GM23248 (cell line): ENCODE data around the gene ATP2C2. TPM values are rescaled to one million over a fixed set of nuclear protein-coding genes. Genes with fewer than 3 reads are reported as not detected.

Experiments used
- DNase-seq: peaks from one replicate; pipeline ENCODE4 v3.0.0-alpha.2; 2015
- H2AFZ ChIP-seq: fragments of 200-600 bp; sonication (generic); 2 replicates; pipeline ENCODE4 v1.6.1; 2016; ENCODE audit warnings: antibody characterized with exemption
- H3F3A ChIP-seq: fragments of 200-600 bp; sonication (generic); 2 replicates; pipeline ENCODE4 v1.6.1; 2016; ENCODE audit warnings: mild to moderate bottlenecking, antibody characterized with exemption, mixed run types; ENCODE audit not compliant: insufficient read depth
- H3K27ac ChIP-seq: fragments of 200-600 bp; sonication (generic); 2 replicates; pipeline ENCODE4 v1.5.1; 2016; ENCODE audit warnings: mild to moderate bottlenecking
- H3K27me3 ChIP-seq: fragments of 200-600 bp; sonication (generic); replicated peaks from 2 replicates; pipeline ENCODE4 v1.6.1; 2016; ENCODE audit warnings: mild to moderate bottlenecking; ENCODE audit not compliant: insufficient read depth
- H3K36me3 ChIP-seq: fragments of 200-600 bp; sonication (generic); 2 replicates; pipeline ENCODE4 v1.6.1; 2016; ENCODE audit warnings: low read depth, mild to moderate bottlenecking
- H3K4me1 ChIP-seq: fragments of 200-600 bp; sonication (generic); 2 replicates; pipeline ENCODE4 v1.6.1; 2016; ENCODE audit warnings: mild to moderate bottlenecking; ENCODE audit not compliant: insufficient read depth
- H3K4me2 ChIP-seq: fragments of 200-600 bp; sonication (generic); one replicate; pipeline ENCODE4 v1.6.1; 2016; ENCODE audit warnings: mild to moderate bottlenecking; ENCODE audit not compliant: unreplicated experiment
- H3K4me3 ChIP-seq: fragments of 200-600 bp; sonication (generic); 2 replicates; pipeline ENCODE4 v1.5.1; 2016; ENCODE audit warnings: mild to moderate bottlenecking
- H3K79me2 ChIP-seq: fragments of 200-600 bp; sonication (generic); 2 replicates; pipeline ENCODE4 v1.6.1; 2016; ENCODE audit warnings: mild to moderate bottlenecking; ENCODE audit not compliant: insufficient read depth
- H3K9ac ChIP-seq: fragments of 200-600 bp; sonication (generic); 2 replicates; pipeline ENCODE4 v1.6.1; 2016; ENCODE audit warnings: mild to moderate bottlenecking
- H3K9me2 ChIP-seq: fragments of 200-600 bp; sonication (generic); 2 replicates; pipeline ENCODE4 v1.6.1; 2016; ENCODE audit warnings: mixed run types, mild to moderate bottlenecking, moderate library complexity; ENCODE audit not compliant: insufficient read depth
- H3K9me3 ChIP-seq: fragments of 200-600 bp; sonication (generic); one replicate; pipeline ENCODE4 v1.6.1; 2017; ENCODE audit warnings: low read depth
- H4K20me1 ChIP-seq: fragments of 200-600 bp; sonication (generic); 2 replicates; pipeline ENCODE4 v1.6.0; 2016; ENCODE audit not compliant: insufficient read depth
- EZH2 ChIP-seq: fragments of 200-600 bp; sonication (generic); IDR thresholded peaks from 2 replicates; pipeline ENCODE4 v1.6.1; 2018; ENCODE audit warnings: antibody characterized with exemption, mild to moderate bottlenecking; ENCODE audit not compliant: insufficient read depth, poor library complexity, severe bottlenecking
- EZH2phosphoT487 ChIP-seq: fragments of 200-600 bp; sonication (generic); IDR thresholded peaks from 2 replicates; pipeline ENCODE4 v1.6.1; 2018; ENCODE audit warnings: antibody characterized with exemption, moderate library complexity, mild to moderate bottlenecking, low read depth; ENCODE audit not compliant: insufficient read depth
- WGBS, 2 experiments: methylation state at CpG; one replicate each; pipeline ENCODE4 v1.1.6; 2015 to 2017; ENCODE audit warnings: low lambda C conversion rate in 2 of 2, low coverage in 1 of 2; ENCODE audit errors: missing lambda C conversion rate in 2 of 2; 5-methylcytosine and 5-hydroxymethylcytosine counted together
- in situ Hi-C: fragments of 300-500 bp; cut with MboI; formaldehyde crosslinking; loops from 2 replicates; pipeline ENCODE4 v1.15.0; 2020
- polyA plus RNA-seq: library from polyadenylated mRNA; unstranded; fragments of >200 nt; fragmentation: Nextera tagmentation; extraction: Ambion mirVana; gene quantifications from 2 replicates; pipeline ENCODE4 v1.2.1, GENCODE V29; 2016
- total RNA-seq: library from RNA; depleted of rRNA; stranded (reverse); fragments of >200 nt; shearing (Covaris generic); gene quantifications from 2 replicates; pipeline ENCODE4 v1.2.3, GENCODE V29; 2014

ATP2C2 gene
- total and polyA plus RNA-seq, 2 experiments from 2014 or later, result 0.84 TPM; not detected in 1

DNA sequence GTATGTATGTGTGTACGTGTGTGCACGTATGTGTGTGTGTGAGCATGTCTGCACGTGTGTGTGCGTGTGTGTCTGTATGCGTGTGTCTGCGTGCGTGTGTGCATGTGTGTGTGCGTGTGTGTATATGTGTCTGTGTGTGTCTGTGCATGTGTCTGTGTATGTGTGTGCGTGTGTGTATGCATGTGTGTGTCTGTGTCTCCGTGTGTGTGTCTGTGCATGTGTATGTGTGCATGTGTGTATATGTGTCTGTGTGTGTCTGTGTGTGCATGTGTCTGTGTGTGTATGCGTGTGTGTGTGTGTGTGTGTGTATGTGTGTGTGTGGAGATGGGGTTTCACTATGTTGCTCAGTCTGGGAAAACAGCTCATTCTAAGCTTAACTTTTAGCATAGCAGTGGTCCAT is 43.9 kb downstream of the ATP2C2 start:
- Histone ChIP-seq H3K4me3 (no peak overlapping the region), H3K9me2 (no peaks in the 10 kb centered on the region), H2AFZ (no peak overlapping the region), H3F3A (no peaks in the 10 kb centered on the region), H3K27me3 (peaks cover 30% of the 10 kb centered on the region), H3K79me2 (no peaks in the 10 kb centered on the region), H3K9ac (no peak overlapping the region), H3K4me1 (no peaks in the 10 kb centered on the region), H3K27ac (no peak overlapping the region), H3K4me2 (no peak overlapping the region), H4K20me1 (no peaks in the 10 kb centered on the region), H3K36me3 (no peaks in the 10 kb centered on the region), H3K9me3 (no peaks in the 10 kb centered on the region)
- TF ChIP-seq EZH2phosphoT487, result no peak
- no peak for TF ChIP-seq EZH2
- in situ Hi-C loops, result no loop called here
- DNase-seq, result no peak
- WGBS, 2 experiments, result 57 to 63% methylated on average over 10 to 11 of the region's 11 CpGs

DNA sequence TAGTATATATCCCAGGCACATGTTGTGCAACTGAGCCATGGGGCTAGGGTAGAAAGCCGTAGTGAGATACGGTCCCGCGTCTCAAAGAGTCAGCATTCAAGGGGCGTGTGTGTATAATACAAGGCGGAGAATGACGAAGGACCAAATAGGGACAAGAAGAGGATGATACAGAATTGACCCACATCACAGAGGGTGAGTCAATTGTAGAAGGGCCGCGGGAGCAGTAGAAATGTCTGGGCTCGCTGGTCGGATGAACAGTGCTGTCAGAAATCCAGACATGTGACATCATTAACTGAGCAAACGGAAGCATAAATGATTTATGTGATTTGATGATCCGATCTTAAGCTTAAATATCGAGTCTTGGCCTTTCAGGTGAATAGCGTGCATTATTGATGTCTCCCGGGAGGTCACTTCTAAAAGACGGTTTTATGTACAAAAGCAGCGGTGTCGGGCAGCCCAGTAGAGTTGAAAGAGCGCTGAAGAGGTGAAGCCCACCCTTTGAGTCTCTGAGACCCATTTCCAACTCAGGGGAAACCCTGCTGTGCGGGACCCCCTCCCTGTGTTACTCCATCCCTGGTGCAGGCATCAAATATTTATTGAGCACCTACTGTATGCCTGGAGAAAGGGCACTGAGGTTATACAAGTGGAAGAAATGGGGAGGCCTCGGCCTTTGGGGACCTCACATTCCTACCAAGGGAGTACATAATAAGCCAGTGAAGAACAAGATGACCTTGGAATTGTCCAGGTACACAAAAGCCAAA is 45.1 kb downstream of the ATP2C2 start:
- H3K79me2 ChIP-seq, result no peaks in the 10 kb centered on the region
- no peaks in the 10 kb centered on the region for H3K9me3 ChIP-seq
- H3F3A ChIP-seq, result no peaks in the 10 kb centered on the region
- WGBS, 2 experiments, result 70 to 71% methylated on average over 22 of the region's 22 CpGs
- no peak overlapping the region for H3K4me3 ChIP-seq
- in situ Hi-C loops, result no loop called here
- no peak overlapping the region for H3K27ac ChIP-seq
- no peak overlapping the region for H3K9ac ChIP-seq
- H3K4me1 ChIP-seq, result no peaks in the 10 kb centered on the region
- no peaks in the 10 kb centered on the region for H4K20me1 ChIP-seq
- H3K9me2 ChIP-seq, result no peaks in the 10 kb centered on the region
- H3K36me3 ChIP-seq, result no peaks in the 10 kb centered on the region
- no peak overlapping the region for H2AFZ ChIP-seq
- H3K4me2 ChIP-seq, result no peak overlapping the region
- DNase-seq, result no peak
- TF ChIP-seq EZH2phosphoT487 (no peak), EZH2 (no peak)
- H3K27me3 ChIP-seq, result peaks cover 28% of the 10 kb centered on the region

DNA sequence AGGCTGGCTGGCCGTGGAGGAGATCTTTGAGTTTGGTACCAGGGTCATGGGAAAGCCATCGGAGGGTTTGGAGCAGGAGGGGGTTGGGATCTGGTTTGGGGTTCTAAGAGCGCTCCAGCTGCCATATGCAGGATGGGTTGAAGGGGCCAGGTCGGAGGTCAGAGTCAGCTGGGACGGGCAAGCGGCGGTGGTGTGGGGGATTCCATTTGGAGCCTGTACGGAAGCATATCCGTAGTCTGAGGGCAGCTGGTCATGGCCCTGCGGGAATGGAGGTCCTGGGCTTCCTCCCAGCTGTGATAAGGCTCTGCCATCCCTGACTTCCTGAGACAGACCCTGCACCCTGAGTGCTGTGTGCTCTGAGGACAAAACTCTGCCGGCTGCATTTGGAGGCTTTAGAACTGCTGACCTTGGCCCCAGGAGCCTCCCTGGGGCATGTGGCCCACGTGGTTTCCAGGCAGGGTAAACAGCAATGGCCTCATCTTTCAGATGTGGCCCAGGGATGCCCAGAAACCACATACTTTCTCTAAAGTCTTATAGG is 46.5 kb downstream of the ATP2C2 start:
- H3K36me3 ChIP-seq, result no peaks in the 10 kb centered on the region
- no peaks in the 10 kb centered on the region for H3K4me1 ChIP-seq
- peaks cover 28% of the 10 kb centered on the region for H3K27me3 ChIP-seq
- no peaks in the 10 kb centered on the region for H4K20me1 ChIP-seq
- no peaks in the 10 kb centered on the region for H3F3A ChIP-seq
- H3K79me2 ChIP-seq, result no peaks in the 10 kb centered on the region
- in situ Hi-C loops, result no loop called here
- H3K9me2 ChIP-seq, result no peaks in the 10 kb centered on the region
- DNase-seq, result no peak
- H3K4me3 ChIP-seq, result no peak overlapping the region
- H3K4me2 ChIP-seq, result no peak overlapping the region
- H3K27ac ChIP-seq, result no peak overlapping the region
- no peak overlapping the region for H2AFZ ChIP-seq
- H3K9ac ChIP-seq, result no peak overlapping the region
- no peak for TF ChIP-seq EZH2phosphoT487
- TF ChIP-seq EZH2, result no peak
- 51 to 54% methylated on average over 11 of the region's 12 CpGs for WGBS, 2 experiments
- no peaks in the 10 kb centered on the region for H3K9me3 ChIP-seq

DNA sequence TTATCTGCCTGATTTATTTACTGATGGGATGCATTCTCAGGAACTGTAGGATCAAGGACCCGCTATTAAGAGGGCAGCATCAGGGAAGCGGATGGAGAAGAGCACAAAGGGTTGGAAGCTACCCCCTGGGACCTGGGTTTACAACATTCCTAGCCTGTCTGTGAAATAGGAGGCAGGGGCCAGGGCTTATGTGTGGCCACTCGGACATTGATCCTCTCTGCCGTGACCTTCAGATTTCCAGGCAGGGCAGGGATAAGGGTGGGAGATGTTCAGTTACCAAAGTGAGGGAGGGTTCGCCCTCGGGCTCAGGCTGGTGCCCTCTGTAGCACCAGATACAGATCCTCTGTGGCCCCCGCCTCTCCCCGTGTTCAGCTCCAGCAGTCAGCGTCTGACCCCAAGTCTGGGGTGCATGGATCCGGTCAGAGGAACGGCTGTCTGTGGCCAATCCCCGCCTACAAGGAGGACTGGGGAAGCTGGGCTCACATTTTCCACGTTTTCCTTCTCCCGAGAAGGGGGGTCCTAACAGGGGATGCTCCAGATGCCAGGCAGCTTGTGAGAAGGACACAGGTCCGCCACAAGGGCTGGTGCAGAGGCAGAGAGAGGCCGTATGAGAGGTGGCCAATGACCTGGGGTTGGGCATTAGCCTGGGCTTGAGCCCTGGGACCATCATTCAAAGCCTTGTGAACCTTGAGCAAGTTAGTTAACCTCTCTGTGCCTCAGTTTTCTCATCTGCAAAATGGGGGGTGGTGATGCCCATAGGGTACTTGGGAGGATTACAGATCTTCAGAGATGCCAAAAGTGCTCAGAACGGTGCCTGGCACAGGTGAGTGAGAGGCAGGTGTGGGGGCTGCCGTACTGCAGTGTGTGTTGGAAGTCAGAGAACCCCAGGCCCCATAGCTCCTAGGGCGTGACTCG is 48.3 kb downstream of the ATP2C2 start:
- H3K9ac ChIP-seq, result no peak overlapping the region
- H3K9me3 ChIP-seq, result no peaks in the 10 kb centered on the region
- no peaks in the 10 kb centered on the region for H3K9me2 ChIP-seq
- no peak for TF ChIP-seq EZH2phosphoT487
- in situ Hi-C loops, result no loop called here
- H3K27me3 ChIP-seq, result peaks cover 28% of the 10 kb centered on the region
- H3K79me2 ChIP-seq, result no peaks in the 10 kb centered on the region
- H3K36me3 ChIP-seq, result no peaks in the 10 kb centered on the region
- H3K4me2 ChIP-seq, result no peak overlapping the region
- H3K27ac ChIP-seq, result no peak overlapping the region
- no peak for DNase-seq
- no peak overlapping the region for H3K4me3 ChIP-seq
- WGBS, 2 experiments, result 35 to 36% methylated on average over 20 of the region's 20 CpGs
- H3K4me1 ChIP-seq, result no peaks in the 10 kb centered on the region
- H3F3A ChIP-seq, result no peaks in the 10 kb centered on the region
- no peaks in the 10 kb centered on the region for H4K20me1 ChIP-seq
- H2AFZ ChIP-seq, result no peak overlapping the region
